ENCODE measurements around the gene DLG2.

- TF ChIP-seq CTCF (IDR thresholded peaks at IDR 0.05; ENCODE audit: insufficient read depth, low read length), result no peak
- TF ChIP-seq POLR2AphosphoS5 (IDR thresholded peaks at IDR 0.05; ENCODE audit: low read depth), result no peak
- TF ChIP-seq SPI1 (IDR thresholded peaks at IDR 0.05; ENCODE audit: borderline replicate concordance, low read depth), result no peak
- TF ChIP-seq REST (IDR thresholded peaks at IDR 0.05; ENCODE audit: insufficient replicate concordance, low read depth), result no peak
- no peak for TF ChIP-seq GABPA (IDR thresholded peaks at IDR 0.05; ENCODE audit: low read depth)
These were observed 1862.5 kb downstream of the DLG2 start for GRCh38 chr11:83764643-83765042.
